AG20443 (cell line): ENCODE measurements around the gene NHS.

ENCODE experiments used
- DNase-seq: peaks from one replicate; pipeline ENCODE4 v3.0.0; 2012; ENCODE audit warnings: low spot score, mixed read lengths

NHS gene

DNA sequence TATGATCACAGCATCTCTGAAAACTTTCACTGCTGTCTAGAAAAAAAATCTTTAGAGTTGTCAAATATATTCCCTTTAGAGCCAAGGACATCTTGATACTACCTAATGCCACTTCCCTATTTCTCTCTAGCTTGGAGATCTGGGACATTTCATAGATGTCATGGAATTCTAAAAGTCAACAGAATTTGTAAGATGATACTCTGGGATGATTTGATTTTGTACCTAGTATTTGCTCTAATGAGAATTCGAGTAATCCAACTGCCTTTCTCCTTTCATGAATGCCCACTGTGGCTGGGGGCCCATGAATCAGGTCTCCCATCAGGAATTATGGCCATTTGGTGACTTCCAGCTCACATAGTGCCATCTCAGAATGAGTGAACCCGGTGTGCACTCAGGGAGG is 73.2 kb downstream of the NHS start:
- DNase-seq: no peak

DNA sequence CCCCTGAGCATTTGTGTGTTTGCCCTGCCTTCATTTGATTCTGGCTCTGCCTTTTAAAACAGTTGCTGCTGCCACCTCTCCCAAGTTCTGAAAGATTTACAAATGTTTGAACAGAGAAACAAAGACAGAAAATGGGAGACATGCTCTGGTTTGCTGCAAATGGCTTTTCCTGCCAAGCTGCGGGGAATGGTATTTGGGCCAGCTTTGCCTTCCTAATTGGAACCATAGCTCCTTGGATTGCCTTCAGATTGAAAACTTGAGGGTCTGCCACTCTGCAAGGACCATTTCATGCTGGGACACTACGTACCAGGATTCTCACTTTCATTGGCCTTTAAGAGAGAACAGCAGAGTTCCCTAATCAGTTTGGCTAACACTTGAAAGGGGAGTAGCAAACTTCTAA is 74.9 kb downstream of the NHS start:
- no peak for DNase-seq

DNA sequence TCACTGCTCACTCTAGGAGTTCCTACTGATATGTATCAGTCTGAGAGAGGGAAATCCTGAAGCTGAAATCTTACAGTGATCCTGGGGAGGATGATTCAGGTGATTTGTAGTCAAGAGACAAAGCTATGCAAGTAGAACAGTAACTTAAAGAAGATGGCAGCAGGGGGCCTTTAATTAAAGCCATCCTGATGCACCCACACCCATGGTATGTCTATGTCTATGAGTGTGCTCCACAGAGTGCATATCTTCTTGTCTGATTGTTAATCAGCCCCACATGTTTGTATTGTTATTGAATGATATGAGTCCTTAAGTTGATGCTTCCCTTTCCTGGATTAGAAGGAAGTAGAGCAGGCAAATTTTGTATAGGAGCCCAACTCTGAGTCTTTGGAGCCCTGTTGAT is 78.8 kb downstream of the NHS start:
- DNase-seq: no peak

DNA sequence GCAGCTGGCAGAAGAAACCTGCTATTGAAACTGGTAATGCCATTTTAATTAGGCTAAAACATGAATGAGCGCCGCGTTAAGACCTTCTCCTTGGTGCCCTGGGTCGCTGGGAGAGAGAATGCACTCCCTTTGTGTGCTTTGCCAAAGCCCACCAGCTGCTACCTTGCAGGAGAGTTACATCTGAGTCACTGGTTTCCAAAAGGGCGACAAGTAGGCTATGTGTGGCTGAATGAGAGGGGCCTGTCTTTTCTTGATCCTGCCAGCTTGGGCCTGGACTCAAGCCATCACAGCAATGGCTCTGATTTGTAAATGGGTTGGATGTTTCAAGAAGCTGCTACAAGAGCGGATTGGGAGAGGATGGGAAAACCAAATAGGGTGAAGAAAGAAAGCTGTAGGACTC is 81.5 kb downstream of the NHS start:
- no peak for DNase-seq

DNA sequence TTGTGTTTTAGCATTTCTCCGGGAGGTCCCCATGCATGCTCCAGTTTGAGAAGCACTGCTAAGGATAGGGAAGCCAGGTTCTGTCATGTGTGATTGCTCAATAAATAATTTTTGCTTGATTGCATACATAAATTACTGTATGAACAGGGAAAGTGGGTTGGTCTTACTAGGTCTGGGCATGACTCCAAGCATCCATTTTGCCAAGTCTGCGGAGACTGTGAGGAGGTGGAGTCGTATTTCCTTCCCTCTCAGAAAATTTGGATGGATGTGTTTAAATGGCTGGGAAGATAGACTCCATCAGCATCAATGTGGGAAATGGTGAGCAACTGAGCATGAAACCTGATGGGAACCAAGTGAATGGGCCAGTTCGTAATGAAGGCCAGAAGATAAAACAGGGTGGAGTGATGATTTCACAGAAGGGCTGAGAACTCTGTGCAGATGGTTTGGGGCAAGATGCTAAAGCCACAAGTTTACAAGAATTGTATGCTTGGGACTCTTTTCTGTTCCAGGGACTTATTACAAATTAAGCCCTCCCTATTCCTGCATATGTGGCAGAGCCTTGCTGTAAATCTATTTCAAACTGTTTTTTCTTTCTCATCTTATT is 84.1 kb downstream of the NHS start:
- peak; percentile 36 for DNase-seq

DNA sequence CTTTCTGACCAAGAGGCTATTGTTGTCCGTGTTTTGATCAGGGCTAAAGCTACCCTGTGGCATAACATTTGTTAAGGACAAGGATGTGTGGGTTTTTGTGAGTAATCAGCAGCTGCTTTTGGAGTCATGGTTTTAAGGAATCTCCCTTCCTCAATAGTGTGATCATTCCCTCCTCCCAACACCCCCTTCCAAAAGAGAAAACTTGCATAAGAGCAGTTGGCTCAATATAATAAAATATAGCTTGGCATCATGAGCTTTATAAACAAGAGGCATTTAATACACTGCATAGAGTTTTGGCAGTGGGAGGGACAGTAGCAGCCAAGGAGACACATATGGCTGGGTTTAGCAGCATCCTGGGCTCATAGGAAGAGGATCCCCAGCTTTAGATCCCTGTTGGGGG is 84.7 kb downstream of the NHS start:
- peak; percentile 43 for DNase-seq

DNA sequence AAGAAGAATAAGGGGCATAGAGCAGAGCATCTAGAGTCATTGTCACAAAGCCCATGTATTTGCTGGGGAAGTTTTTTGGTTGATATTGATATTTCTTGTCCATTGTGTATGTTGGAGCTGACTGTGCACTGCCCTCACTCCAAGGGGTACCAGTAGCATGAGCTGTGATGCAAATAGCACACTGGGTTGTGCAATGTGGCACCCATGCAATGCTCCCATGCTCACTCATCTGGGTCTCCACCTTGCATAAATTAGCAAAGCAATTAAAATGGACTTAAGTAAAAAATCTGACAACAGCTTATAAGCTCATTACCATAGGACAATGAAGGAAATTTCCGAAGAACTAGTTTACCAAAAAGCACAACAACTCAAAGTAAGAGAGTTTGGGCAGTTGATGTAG is 87.9 kb downstream of the NHS start:
- DNase-seq: no peak

DNA sequence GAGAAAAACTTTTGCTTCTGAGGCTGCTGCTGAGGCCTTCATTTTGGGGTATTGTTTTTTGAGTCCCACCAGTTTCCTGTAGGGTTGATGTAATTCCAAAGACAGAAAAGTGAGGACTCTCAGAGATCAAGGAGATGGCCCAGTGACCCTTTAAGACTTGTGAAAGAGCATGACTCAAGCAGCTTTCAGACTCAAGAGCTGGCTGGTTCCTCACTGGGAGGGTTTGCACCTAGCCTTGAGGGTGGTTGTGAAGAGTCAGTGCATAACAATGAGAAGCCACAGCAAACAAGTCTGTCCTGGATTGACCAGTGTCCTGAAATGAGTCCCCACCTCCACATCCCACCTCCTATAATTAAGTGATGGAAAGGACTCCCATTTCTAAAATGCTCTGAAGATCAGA is 89.2 kb downstream of the NHS start:
- DNase-seq: peak; percentile 37

DNA sequence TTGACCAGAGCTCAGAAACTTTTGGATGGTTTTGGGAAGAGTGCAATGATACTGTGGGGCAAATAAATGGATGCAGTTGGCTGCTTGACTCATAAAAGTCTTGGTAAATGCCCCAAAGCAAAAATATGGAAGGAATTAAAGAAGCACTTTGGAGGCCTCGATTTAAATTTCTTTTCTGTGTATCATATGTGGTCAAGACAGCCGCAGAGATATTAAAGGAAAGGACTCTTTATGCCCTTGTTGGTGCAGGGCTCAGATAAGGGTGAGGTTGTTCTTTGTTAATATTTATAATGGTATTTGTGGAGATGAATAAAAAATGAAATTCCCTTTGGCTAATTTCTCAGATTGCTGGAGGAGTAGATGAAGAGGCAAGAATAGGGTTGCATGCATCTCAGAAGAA is 90.2 kb downstream of the NHS start:
- no peak for DNase-seq

DNA sequence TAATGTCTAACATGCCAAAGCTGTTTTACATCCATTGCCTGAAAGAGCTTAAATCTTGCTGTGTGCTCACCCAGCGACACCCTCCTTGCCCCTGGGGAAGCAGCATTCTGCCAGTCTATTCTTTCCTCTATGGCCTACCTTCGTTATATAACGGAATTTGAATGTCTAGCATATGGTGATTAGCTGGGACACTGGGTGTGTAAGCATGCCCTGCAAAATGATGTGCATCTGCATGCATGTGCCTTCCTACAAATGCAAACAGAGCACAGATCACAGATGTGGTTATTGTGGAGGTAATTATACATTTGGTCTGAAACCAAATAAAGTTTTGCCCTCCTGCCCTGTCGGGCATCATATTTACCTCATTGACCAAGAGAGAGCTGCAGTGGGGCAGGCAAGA is 90.8 kb downstream of the NHS start:
- DNase-seq: no peak

DNA sequence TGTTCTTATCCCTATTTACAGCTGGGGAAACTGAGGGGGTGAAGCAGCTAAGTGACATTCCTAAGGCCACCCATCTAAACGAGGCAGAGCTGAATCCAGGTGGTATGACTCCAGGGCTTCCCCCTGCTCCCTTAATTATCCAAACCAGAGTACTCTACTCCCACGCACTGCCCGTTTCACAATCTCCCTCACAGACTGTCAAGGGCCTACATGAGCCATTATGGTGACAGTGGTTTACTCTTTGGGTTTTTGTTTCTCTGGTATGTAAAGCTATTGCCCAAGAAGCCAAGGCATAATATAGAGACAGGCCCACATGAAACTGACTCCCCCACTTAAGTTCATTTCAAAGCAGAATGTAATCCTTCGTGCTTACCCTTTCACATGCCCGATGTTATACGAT is 95.1 kb downstream of the NHS start:
- no peak for DNase-seq

DNA sequence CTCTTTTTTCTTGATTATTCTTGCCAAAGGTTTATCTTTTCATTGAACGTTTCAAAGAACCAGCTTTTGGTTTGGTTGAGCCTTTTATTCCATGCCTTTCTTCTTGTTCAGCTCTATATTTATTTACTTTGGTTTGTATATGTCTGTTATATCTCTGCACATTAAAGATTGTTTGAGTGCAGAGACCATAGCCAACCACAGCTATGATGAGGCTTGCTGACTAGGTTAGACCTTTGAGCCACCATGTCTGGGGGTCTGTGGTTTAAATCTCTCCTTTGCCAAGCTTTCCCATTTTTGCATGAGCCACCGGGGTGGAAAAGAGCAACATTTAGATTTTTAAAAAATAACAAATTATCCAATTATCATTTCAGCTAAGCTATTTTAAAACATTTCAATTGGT is 96.1 kb downstream of the NHS start:
- no peak for DNase-seq

DNA sequence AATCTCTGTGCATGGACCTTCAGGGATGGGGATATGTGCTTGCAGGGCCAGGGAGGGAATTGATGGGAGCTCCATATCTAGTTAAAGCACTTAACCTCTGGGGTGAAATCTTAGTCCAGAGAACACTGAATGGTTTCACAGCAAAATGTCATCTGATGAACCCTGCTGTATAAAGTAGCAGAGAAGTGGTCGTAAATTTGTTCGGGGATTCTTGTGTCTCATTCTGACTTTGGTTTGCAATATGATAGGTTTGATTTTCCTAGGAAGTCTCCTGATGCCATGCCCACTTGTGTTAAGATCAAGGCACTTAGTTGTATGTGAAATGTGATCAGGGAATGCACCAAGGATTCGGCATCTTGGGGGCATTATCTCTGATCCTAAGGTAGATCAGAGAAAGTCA is 96.9 kb downstream of the NHS start:
- DNase-seq: no peak

DNA sequence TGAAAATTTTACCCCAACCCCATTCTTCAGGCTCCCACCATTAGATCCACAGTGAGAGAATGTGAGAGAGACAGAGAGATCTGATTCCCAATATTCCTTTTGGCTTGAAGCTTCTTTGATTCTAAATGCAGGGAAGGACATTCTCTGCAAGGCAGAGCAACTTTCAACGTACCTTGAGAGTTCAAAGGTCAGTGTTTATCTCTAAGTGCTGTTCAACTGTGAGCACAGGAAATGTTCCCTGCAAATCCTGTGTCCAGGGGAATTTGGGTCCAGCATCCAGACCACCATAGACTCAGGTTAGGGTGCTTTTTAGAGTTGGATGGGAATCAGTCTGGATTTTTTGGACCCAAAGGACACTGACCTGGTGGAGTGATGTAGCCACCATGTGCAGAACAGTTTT is 97.4 kb downstream of the NHS start:
- no peak for DNase-seq

DNA sequence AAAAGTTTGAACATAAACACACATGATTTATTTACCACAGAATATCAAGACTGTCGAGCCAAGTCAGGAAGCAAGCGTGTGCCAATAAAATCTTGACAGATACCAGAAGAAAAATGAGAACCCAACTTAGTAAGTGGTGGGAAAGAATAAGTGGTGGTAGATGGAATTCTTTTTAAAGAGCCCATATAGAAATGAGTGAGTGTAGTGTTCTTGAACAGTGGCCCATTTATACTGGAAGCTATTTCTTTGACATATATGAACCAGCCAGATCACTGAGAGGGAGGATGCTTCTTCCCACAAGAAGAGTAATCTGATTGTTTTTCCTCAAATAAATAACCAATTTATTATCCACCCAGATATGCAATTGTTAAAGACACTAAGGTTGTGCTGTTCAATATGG is 98.0 kb downstream of the NHS start:
- DNase-seq: no peak

DNA sequence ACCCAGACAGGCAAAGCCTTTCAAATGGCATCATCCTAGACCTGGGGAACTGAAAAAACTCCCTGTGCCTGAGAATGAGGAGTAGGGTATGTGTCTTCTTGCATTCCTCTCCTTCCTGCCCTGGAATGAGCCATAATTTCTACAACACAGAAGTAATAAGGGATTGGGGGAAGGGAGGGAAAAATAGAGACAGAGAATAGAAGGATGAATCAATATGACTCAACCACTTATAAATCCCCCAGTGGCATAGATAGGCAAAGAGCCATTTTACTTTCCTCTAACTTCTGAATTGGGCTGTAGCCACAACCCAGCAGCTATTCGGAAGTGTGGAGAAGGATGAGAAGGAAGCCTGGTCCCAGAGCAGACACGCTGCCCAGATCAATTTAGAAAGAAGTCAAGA is 99.9 kb downstream of the NHS start:
- DNase-seq: peak; percentile 34

DNA sequence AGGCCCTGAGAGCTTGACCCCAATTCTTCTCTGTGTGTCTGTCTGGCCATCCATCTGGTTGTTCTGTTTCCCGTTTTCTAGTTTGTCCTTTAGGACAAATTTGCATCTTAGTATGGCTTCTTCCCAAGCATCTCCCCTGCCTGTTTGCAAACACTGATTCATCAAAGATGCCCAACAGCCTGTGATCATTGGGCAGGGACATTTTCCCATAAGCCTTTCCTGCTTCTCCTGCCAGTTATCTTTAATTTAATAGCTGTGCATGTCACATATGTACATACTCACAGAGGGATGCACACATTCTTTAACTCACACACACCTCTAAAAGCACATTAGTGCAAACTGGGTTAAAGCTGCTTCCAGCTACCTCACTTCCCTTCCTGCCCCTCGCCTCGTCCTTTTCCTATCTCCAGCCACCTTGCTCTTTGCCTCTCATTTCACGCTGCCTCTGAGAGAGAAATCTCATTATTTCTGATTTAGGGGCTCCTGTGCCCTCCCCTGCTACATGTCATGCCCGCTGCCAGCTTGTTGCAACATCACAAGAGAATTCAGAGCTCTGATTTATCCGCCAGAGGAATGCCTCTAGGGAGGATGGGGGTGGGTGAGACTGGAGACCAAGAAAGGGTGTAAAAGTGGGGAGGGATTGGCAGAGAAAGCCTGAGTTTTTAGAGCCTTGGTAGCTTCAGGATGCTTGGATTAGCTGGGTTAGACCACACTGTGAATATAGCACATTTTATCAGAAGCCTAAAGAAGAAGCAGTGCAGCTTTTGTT is 100.6 kb downstream of the NHS start:
- DNase-seq: no peak

DNA sequence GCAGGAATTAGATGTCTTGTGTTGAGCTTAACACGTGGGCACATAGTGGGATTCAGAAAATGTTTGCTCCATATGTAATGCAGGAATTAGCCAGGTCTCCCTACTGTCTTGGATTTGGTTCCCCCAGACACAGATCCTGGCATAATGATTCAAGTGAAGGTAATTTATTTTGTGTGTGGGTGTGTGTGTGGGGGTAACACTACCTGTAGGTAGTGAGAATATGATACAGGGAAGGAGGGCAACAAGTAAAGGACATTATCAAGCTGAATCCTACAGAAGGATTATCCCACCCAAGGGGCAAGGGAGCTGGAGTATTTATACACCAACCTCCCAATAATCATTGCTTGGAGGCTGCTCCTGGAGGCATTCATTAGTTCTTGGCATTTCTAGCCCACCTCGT is 101.4 kb downstream of the NHS start:
- DNase-seq: no peak

DNA sequence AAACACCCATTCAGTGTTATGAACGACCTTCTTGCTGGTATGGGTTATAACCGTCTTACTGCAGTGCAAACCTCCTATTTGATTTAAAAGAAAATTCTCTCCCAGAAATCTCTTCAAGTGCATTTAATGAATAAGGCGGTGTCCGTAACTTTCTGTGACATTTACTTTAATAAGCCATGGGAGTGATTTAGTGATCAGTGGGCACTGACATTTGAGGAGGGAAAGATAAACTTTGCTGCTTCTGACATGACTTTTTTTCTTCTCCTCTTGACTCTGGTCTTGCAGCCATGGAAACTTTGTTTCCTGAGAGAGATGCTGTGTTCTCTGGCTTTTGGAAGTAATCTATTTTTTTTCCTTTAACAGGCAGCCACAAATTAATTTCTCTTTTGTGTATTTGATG is 106.1 kb downstream of the NHS start:
- DNase-seq: no peak

DNA sequence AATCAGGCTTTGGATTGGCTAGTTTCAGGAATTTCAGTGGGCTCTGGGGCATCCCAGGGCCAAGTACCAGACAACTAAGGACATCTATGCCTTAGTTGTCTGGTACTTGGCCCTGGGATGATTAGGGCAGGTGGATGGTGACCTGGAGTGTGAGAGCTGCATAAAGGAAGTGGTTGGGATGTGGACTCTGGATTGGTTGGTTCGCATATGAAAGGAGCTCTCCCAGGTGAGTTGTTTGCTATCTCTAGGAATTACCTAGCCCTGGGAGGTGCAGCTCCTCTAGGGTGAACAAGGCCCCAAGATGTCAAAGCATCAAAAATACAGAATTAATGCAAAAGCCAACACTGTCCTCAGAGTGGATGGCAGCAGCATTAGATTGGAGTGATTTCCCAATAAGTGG is 109.6 kb downstream of the NHS start:
- no peak for DNase-seq

DNA sequence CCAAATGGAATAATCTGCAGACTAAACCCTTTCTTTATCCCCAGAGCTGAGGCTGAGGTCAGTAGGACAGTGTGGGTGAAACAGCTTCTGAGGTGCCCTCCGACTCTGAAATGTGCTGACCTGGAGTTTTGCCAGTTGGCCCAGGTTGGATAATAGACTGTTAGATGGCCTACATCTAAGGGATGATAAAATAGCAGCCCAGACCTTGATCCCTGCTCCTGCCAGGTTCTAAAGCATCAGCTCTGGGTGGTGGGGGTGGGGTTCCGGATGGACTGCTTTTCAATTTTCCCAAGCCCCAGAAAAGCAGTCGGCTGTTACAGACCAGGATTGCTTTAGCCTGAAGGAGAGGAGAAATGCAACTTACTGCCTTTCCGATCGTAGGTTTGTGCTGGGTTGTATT is 110.4 kb downstream of the NHS start:
- DNase-seq: no peak

DNA sequence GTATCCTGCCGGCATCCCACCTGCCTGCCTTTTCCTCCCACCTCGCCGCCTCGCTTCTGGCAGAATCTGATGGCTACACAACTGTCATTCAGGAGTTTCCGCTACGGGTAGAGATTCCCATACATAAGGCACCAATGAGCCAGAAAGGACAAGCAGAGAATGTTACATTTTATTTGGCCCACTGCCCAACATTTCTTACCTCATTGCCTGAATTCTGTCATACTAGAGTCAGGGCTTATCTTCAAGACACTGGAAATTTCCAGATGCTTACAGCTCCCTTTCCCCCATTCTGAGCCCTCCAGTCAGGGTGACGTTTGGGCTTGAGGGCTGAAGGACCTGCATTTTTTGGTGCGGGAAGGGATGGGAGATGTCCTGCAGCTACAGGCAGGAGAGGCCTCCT is 113.0 kb downstream of the NHS start:
- DNase-seq: no peak

DNA sequence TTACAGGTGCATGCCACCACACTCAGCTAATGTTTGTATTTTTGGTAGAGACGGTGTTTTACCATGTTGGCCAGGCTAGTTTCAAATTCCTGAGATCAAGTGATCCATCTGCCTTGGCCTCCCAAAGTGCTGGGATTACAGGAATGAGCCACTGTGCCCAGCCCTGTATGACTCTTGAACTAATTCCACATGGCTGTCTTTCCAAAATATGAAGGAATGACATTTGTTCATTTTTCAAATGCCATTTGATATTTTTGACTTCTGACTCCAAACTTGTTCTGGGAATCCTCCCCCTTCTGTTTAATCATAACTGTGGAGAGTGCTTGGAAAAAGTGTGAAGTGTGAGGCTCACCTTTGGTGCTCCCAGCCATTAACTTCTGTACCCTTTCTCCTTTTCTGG is 119.2 kb downstream of the NHS start:
- no peak for DNase-seq

DNA sequence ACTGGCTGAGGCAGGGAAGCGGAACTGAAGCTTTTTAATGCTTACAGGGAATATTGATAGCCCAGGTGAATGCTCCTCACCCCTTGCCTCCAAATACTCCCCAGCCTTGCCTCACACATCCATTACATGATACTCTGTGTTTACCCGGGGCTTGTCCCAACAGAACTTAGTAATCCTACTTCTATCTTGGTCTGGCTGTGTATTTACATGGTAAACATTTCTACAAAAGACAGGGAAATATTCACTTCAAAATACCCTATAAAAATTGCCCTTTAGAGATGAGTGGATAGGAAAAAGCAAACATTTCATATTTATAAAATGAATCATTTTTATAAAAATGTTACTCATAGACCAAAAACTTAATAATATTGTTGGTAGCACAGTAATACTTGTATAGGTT is 120.1 kb downstream of the NHS start:
- no peak for DNase-seq
